ENCODE measurements around the gene TRIM43.
"Not testable (repeated sequence)": the region's sequence is repeated elsewhere in the genome, so short reads cannot be mapped to it uniquely, and the experiment has no call there.

- not testable (repeated sequence) for TF ChIP-seq CTCF, POLR2A (IDR thresholded peaks at IDR 0.05)
These were observed 1.8 kb upstream of the TRIM43 start for GRCh38 chr2:95589777-95590536.

All from adrenal gland (tissue), 5 donors.